Measurements from ENCODE around the gene DUS2. TPM values are rescaled to one million over a fixed set of nuclear protein-coding genes. Genes with fewer than 3 reads are reported as not detected.

Gene DUS2
- total and polyA plus RNA-seq, 2 of the 8 experiments (the other 6 are each of a cell fraction or from before 2014, with no cell fraction given) = 17.2 to 27.0 TPM

DNA sequence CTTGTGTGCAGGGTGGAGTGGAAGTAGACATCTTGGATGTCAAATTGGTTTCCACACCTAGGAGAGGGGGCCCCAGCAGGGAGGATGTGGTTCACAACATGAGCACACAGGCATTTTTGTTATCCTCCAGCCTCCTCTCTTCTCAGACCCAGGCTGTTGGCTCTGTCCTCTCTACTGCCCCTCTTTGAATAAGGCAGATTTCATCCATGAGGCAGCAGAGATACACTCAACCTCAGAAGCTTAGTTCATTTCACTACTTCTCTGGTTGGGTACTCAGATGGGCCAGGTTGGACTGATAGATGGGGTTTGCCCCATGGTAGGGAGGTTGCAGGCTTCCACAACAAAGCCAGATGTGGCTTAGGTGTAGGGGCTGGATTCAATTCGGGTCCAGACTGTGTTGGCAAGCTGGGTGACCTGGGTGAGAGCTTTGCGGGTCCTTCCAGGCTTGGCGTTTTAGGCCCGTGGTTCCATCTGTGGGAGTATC is 39.9 kb downstream of the DUS2 start (continued):
- TF ChIP-seq, protein P1, sequence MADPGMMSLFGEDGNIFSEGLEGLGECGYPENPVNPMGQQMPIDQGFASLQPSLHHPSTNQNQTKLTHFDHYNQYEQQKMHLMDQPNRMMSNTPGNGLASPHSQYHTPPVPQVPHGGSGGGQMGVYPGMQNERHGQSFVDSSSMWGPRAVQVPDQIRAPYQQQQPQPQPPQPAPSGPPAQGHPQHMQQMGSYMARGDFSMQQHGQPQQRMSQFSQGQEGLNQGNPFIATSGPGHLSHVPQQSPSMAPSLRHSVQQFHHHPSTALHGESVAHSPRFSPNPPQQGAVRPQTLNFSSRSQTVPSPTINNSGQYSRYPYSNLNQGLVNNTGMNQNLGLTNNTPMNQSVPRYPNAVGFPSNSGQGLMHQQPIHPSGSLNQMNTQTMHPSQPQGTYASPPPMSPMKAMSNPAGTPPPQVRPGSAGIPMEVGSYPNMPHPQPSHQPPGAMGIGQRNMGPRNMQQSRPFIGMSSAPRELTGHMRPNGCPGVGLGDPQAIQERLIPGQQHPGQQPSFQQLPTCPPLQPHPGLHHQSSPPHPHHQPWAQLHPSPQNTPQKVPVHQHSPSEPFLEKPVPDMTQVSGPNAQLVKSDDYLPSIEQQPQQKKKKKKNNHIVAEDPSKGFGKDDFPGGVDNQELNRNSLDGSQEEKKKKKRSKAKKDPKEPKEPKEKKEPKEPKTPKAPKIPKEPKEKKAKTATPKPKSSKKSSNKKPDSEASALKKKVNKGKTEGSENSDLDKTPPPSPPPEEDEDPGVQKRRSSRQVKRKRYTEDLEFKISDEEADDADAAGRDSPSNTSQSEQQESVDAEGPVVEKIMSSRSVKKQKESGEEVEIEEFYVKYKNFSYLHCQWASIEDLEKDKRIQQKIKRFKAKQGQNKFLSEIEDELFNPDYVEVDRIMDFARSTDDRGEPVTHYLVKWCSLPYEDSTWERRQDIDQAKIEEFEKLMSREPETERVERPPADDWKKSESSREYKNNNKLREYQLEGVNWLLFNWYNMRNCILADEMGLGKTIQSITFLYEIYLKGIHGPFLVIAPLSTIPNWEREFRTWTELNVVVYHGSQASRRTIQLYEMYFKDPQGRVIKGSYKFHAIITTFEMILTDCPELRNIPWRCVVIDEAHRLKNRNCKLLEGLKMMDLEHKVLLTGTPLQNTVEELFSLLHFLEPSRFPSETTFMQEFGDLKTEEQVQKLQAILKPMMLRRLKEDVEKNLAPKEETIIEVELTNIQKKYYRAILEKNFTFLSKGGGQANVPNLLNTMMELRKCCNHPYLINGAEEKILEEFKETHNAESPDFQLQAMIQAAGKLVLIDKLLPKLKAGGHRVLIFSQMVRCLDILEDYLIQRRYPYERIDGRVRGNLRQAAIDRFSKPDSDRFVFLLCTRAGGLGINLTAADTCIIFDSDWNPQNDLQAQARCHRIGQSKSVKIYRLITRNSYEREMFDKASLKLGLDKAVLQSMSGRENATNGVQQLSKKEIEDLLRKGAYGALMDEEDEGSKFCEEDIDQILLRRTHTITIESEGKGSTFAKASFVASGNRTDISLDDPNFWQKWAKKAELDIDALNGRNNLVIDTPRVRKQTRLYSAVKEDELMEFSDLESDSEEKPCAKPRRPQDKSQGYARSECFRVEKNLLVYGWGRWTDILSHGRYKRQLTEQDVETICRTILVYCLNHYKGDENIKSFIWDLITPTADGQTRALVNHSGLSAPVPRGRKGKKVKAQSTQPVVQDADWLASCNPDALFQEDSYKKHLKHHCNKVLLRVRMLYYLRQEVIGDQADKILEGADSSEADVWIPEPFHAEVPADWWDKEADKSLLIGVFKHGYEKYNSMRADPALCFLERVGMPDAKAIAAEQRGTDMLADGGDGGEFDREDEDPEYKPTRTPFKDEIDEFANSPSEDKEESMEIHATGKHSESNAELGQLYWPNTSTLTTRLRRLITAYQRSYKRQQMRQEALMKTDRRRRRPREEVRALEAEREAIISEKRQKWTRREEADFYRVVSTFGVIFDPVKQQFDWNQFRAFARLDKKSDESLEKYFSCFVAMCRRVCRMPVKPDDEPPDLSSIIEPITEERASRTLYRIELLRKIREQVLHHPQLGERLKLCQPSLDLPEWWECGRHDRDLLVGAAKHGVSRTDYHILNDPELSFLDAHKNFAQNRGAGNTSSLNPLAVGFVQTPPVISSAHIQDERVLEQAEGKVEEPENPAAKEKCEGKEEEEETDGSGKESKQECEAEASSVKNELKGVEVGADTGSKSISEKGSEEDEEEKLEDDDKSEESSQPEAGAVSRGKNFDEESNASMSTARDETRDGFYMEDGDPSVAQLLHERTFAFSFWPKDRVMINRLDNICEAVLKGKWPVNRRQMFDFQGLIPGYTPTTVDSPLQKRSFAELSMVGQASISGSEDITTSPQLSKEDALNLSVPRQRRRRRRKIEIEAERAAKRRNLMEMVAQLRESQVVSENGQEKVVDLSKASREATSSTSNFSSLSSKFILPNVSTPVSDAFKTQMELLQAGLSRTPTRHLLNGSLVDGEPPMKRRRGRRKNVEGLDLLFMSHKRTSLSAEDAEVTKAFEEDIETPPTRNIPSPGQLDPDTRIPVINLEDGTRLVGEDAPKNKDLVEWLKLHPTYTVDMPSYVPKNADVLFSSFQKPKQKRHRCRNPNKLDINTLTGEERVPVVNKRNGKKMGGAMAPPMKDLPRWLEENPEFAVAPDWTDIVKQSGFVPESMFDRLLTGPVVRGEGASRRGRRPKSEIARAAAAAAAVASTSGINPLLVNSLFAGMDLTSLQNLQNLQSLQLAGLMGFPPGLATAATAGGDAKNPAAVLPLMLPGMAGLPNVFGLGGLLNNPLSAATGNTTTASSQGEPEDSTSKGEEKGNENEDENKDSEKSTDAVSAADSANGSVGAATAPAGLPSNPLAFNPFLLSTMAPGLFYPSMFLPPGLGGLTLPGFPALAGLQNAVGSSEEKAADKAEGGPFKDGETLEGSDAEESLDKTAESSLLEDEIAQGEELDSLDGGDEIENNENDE (IDR thresholded peaks at IDR 0.05; ENCODE audit: insufficient replicate concordance, low read length) = no peak
- TF ChIP-seq TEAD4 (IDR thresholded peaks at IDR 0.05; ENCODE audit: low read depth, low read length) = no peak
- TF ChIP-seq POLR2AphosphoS5 (IDR thresholded peaks at IDR 0.05; ENCODE audit: low read depth, low read length) = no peak
- no peak for TF ChIP-seq ASH2L (IDR thresholded peaks at IDR 0.05; ENCODE audit: low read length)
- TF ChIP-seq, protein P2, sequence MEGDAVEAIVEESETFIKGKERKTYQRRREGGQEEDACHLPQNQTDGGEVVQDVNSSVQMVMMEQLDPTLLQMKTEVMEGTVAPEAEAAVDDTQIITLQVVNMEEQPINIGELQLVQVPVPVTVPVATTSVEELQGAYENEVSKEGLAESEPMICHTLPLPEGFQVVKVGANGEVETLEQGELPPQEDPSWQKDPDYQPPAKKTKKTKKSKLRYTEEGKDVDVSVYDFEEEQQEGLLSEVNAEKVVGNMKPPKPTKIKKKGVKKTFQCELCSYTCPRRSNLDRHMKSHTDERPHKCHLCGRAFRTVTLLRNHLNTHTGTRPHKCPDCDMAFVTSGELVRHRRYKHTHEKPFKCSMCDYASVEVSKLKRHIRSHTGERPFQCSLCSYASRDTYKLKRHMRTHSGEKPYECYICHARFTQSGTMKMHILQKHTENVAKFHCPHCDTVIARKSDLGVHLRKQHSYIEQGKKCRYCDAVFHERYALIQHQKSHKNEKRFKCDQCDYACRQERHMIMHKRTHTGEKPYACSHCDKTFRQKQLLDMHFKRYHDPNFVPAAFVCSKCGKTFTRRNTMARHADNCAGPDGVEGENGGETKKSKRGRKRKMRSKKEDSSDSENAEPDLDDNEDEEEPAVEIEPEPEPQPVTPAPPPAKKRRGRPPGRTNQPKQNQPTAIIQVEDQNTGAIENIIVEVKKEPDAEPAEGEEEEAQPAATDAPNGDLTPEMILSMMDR (IDR thresholded peaks at IDR 0.05; ENCODE audit: control extremely low read depth in 1 of 3, insufficient read depth in 1 of 3, low read depth in 1 of 3, low read length in 3 of 3) = no peak

Measured in H1 (cell line).